H1 (cell line): ENCODE results near the gene SLU7. TPM values are rescaled to one million over a fixed set of nuclear protein-coding genes. Genes with fewer than 3 reads are reported as not detected.

Experiments
- CTCF ChIA-PET: fragments of 300-600 bp; sonication (Branson Sonifier 250); formaldehyde crosslinking; loops from one replicate; lab custom pipeline; 2021; ENCODE audit not compliant: partially characterized antibody; lab: Charles Lee
- POLR2A ChIA-PET: fragments of 300-600 bp; sonication (Branson Sonifier 250); formaldehyde crosslinking; loops from one replicate; lab custom pipeline; 2021; ENCODE audit warnings: inconsistent platforms; ENCODE audit not compliant: partially characterized antibody; lab: Charles Lee
- DNase-seq, 2 experiments: peaks; one replicate each; pipeline versions ENCODE4 v3.0.0 to v3.0.0-alpha.2; 2010 to 2022; ENCODE audit warnings: low spot score in 2 of 2, low read depth in 1 of 2, mixed read lengths in 1 of 2
- FAIRE-seq: peaks from 2 replicates; lab custom pipeline; 2011; peaks lifted over from hg19 to GRCh38; lab: Jason Lieb, UNC
- H2AFZ ChIP-seq: 2 replicates; pipeline ENCODE4 v1.8.1; 2012; ENCODE audit warnings: low read length, inconsistent platforms
- H2AK5ac ChIP-seq: 2 replicates; pipeline ENCODE4 v1.6.1; 2013; ENCODE audit warnings: low read depth, low read length
- H2BK120ac ChIP-seq: replicated peaks from 2 replicates; pipeline ENCODE3; 2013; ENCODE audit warnings: low read depth, low read length, inconsistent platforms
- H2BK12ac ChIP-seq: 2 replicates; pipeline ENCODE4 v1.6.1; 2013; ENCODE audit warnings: low read depth, low read length
- H2BK15ac ChIP-seq: 2 replicates; pipeline ENCODE4 v1.6.1; 2013; ENCODE audit warnings: low read length
- H2BK20ac ChIP-seq: 2 replicates; pipeline ENCODE4 v1.6.1; 2013; ENCODE audit warnings: low read length
- H2BK5ac ChIP-seq: 2 replicates; pipeline ENCODE4 v1.6.1; 2013; ENCODE audit warnings: low read depth, low read length
- H3K14ac ChIP-seq: 2 replicates; pipeline ENCODE4 v1.6.1; 2013; ENCODE audit warnings: inconsistent platforms; ENCODE audit not compliant: insufficient read length
- H3K18ac ChIP-seq: 2 replicates; pipeline ENCODE4 v1.6.1; 2013; ENCODE audit warnings: low read length; ENCODE audit errors: extremely low read depth
- H3K23ac ChIP-seq: 2 replicates; pipeline ENCODE4 v1.6.1; 2013; ENCODE audit warnings: inconsistent platforms; ENCODE audit not compliant: insufficient read length
- H3K23me2 ChIP-seq: 2 replicates; pipeline ENCODE4 v1.6.1; 2013; ENCODE audit warnings: low read depth, low read length
- H3K27ac ChIP-seq: 2 replicates; pipeline ENCODE4 v1.6.1; 2011; ENCODE audit warnings: low read depth, low read length, inconsistent platforms
- H3K27me3 ChIP-seq, 4 experiments: replicated peaks in 1 of 4; 1 replicate in 1 of 4; 2 replicates in 3 of 4; pipeline versions ENCODE4 v1.6.1 to v1.8.1; 2011 to 2013; ENCODE audit warnings: low read length in 3 of 4, mild to moderate bottlenecking in 3 of 4, inconsistent platforms in 2 of 4, mixed read lengths in 2 of 4, moderate library complexity in 1 of 4; ENCODE audit not compliant: control insufficient read depth in 3 of 4, insufficient read depth in 3 of 4; ENCODE audit errors: extremely low read depth in 1 of 4
- H3K36me3 ChIP-seq, 4 experiments: 2 replicates each; pipeline versions ENCODE4 v1.6.1 to v1.8.1; 2011 to 2013; ENCODE audit warnings: mild to moderate bottlenecking in 4 of 4, low read length in 3 of 4, moderate library complexity in 2 of 4, control low read depth in 1 of 4, inconsistent platforms in 1 of 4; ENCODE audit not compliant: insufficient read depth in 4 of 4, control insufficient read depth in 2 of 4
- H3K4ac ChIP-seq: replicated peaks from 2 replicates; pipeline ENCODE3; 2013; ENCODE audit warnings: low read length, low read depth, mixed read lengths, inconsistent platforms; ENCODE audit not compliant: insufficient read length
- H3K4me1 ChIP-seq, 4 experiments: replicated peaks in 1 of 4; 1 replicate in 1 of 4; 2 replicates in 3 of 4; pipeline versions ENCODE4 v1.6.1 to v1.8.1; 2011 to 2013; ENCODE audit warnings: low read length in 3 of 4, inconsistent platforms in 2 of 4, mixed read lengths in 1 of 4; ENCODE audit not compliant: insufficient read depth in 4 of 4, control insufficient read depth in 3 of 4
- H3K4me2 ChIP-seq, 2 experiments: 2 replicates each; pipeline versions ENCODE4 v1.6.1 to v1.8.1; 2011 to 2013; ENCODE audit warnings: low read depth in 2 of 2, low read length in 2 of 2, control low read depth in 1 of 2, inconsistent platforms in 1 of 2, mild to moderate bottlenecking in 1 of 2; ENCODE audit not compliant: insufficient read depth in 1 of 2
- H3K4me3 ChIP-seq, 4 experiments: fragments of 200-600, 300-600 bp in 1 of 4; sonication (generic), shearing (Covaris generic), sonication (Bioruptor Twin) in 1 of 4; 2 replicates each; pipeline versions ENCODE4 v1.5.1 to v1.8.1; 2011 to 2016; ENCODE audit warnings: low read length in 4 of 4, low read depth in 3 of 4, control low read depth in 2 of 4, inconsistent platforms in 2 of 4, mild to moderate bottlenecking in 2 of 4, mixed read lengths in 1 of 4, moderate library complexity in 1 of 4; ENCODE audit not compliant: insufficient read depth in 2 of 4; ENCODE audit errors: extremely low read depth in 1 of 4
- H3K56ac ChIP-seq: replicated peaks from 2 replicates; pipeline ENCODE3; 2013; ENCODE audit warnings: low read depth, mild to moderate bottlenecking, mixed read lengths, low read length, inconsistent platforms; ENCODE audit not compliant: insufficient read length
- H3K79me1 ChIP-seq: 2 replicates; pipeline ENCODE4 v1.6.1; 2013; ENCODE audit warnings: low read depth, low read length, control low read depth
- H3K79me2 ChIP-seq, 2 experiments: 2 replicates each; pipeline versions ENCODE4 v1.6.1 to v1.8.1; 2012 to 2013; ENCODE audit warnings: low read length in 2 of 2, mild to moderate bottlenecking in 2 of 2, inconsistent platforms in 1 of 2; ENCODE audit not compliant: insufficient read depth in 2 of 2, control insufficient read depth in 1 of 2
- H3K9ac ChIP-seq, 4 experiments: replicated peaks in 1 of 4; 1 replicate in 1 of 4; 2 replicates in 3 of 4; pipeline versions ENCODE4 v1.6.1 to v1.8.1; 2011 to 2013; ENCODE audit warnings: low read depth in 3 of 4, low read length in 3 of 4, control low read depth in 2 of 4, mild to moderate bottlenecking in 2 of 4, moderate library complexity in 2 of 4, inconsistent platforms in 1 of 4; ENCODE audit errors: extremely low read depth in 1 of 4
- H3K9me3 ChIP-seq, 2 experiments: 2 replicates each; pipeline versions ENCODE4 v1.6.1 to v1.8.1; 2012 to 2013; ENCODE audit warnings: mild to moderate bottlenecking in 2 of 2, moderate library complexity in 2 of 2, control low read depth in 1 of 2, inconsistent platforms in 1 of 2, low read depth in 1 of 2, low read length in 1 of 2, mixed read lengths in 1 of 2; ENCODE audit not compliant: insufficient read depth in 2 of 2
- H4K20me1 ChIP-seq, 2 experiments: replicated peaks in 1 of 2; 2 replicates each; pipeline versions ENCODE3 to v1.8.1; 2011 to 2013; ENCODE audit warnings: inconsistent platforms in 2 of 2, low read length in 2 of 2, mild to moderate bottlenecking in 1 of 2; ENCODE audit not compliant: insufficient read depth in 2 of 2, control insufficient read depth in 1 of 2
- H4K5ac ChIP-seq: 2 replicates; pipeline ENCODE4 v1.6.1; 2013; ENCODE audit warnings: low read length, low read depth, mixed read lengths, inconsistent platforms; ENCODE audit not compliant: insufficient read length
- H4K8ac ChIP-seq: 2 replicates; pipeline ENCODE4 v1.8.0; 2013; ENCODE audit warnings: mild to moderate bottlenecking, moderate library complexity, low read length, inconsistent platforms; ENCODE audit not compliant: insufficient read depth; ENCODE audit errors: extremely low read depth
- H4K91ac ChIP-seq: replicated peaks from 2 replicates; pipeline ENCODE3; 2013; ENCODE audit warnings: low read length, mixed read lengths, inconsistent platforms; ENCODE audit not compliant: insufficient read length
- ASH2L ChIP-seq: fragments of 200-600, 300-600 bp; sonication (generic); IDR thresholded peaks from one replicate; pipeline ENCODE4 v1.7.1; 2017; ENCODE audit warnings: low read length
- BRCA1 ChIP-seq: IDR thresholded peaks from 2 replicates; pipeline ENCODE4 v1.6.1; 2012; ENCODE audit warnings: low read depth, low read length, improper control_type of control experiment
- CBX5 ChIP-seq: fragments of 300-800, 300-1000 bp; sonication (generic); IDR thresholded peaks from 2 replicates; pipeline ENCODE4 v1.7.1; 2016; ENCODE audit warnings: antibody characterized with exemption, low read length, low read depth
- CREB1 ChIP-seq: IDR thresholded peaks from 2 replicates; pipeline ENCODE4 v1.6.1; 2012; ENCODE audit warnings: inconsistent platforms
- FOSL1 ChIP-seq: IDR thresholded peaks from 2 replicates; pipeline ENCODE4 v1.6.1; 2011; ENCODE audit warnings: mild to moderate bottlenecking, low read depth, low read length, moderate library complexity; ENCODE audit not compliant: insufficient read depth
- GABPA ChIP-seq: IDR thresholded peaks from 2 replicates; pipeline ENCODE4 v1.6.1; 2011; ENCODE audit warnings: mild to moderate bottlenecking, low read length, moderate library complexity, borderline replicate concordance; ENCODE audit not compliant: insufficient read depth
- HDAC6 ChIP-seq: IDR thresholded peaks from one replicate; pipeline ENCODE4 v1.7.1; 2012; ENCODE audit warnings: low read depth, mild to moderate bottlenecking, inconsistent platforms, low read length, moderate library complexity
- RAD21 ChIP-seq, 2 experiments: IDR thresholded peaks in 1 of 2; conservative IDR thresholded peaks in 1 of 2; 2 replicates each; pipeline ENCODE4 v1.6.1; 2011; ENCODE audit warnings: low read depth in 2 of 2, low read length in 2 of 2, improper control_type of control experiment in 1 of 2, inconsistent platforms in 1 of 2, mild to moderate bottlenecking in 1 of 2, moderate library complexity in 1 of 2
- RFX5 ChIP-seq: IDR thresholded peaks from 2 replicates; pipeline ENCODE4 v1.6.1; 2011; ENCODE audit warnings: low read depth, low read length, improper control_type of control experiment, borderline replicate concordance
- SIX5 ChIP-seq: IDR thresholded peaks from 2 replicates; pipeline ENCODE4 v1.6.1; 2011; ENCODE audit warnings: mild to moderate bottlenecking, low read depth, low read length
- SP4 ChIP-seq: IDR thresholded peaks from 2 replicates; pipeline ENCODE4 v1.6.1; 2012; ENCODE audit warnings: low read length, inconsistent platforms
- SRF ChIP-seq: IDR thresholded peaks from 2 replicates; pipeline ENCODE4 v1.6.1; 2011; ENCODE audit warnings: mild to moderate bottlenecking, low read depth, low read length, moderate library complexity
- TAF1 ChIP-seq: IDR thresholded peaks from 2 replicates; pipeline ENCODE4 v1.6.1; 2011; ENCODE audit warnings: mild to moderate bottlenecking, low read depth, low read length
- YY1 ChIP-seq: IDR thresholded peaks from 2 replicates; pipeline ENCODE4 v1.6.1; 2011; ENCODE audit warnings: low read depth, mild to moderate bottlenecking, low read length
- WGBS, 2 experiments: shearing (Covaris generic) in 1 of 2; methylation state at CpG; one replicate each; pipeline versions ENCODE4 v1.1.6 to v1.1.7; 2013 to 2015; ENCODE audit warnings: low lambda C conversion rate in 2 of 2, mixed read lengths in 2 of 2, inconsistent platforms in 1 of 2, low coverage in 1 of 2, missing lambda C conversion rate in 1 of 2; ENCODE audit not compliant: insufficient replicate concordance in 2 of 2, insufficient coverage in 1 of 2, insufficient read length in 1 of 2; ENCODE audit errors: extremely low coverage in 1 of 2, missing lambda C conversion rate in 1 of 2; 5-methylcytosine and 5-hydroxymethylcytosine counted together
- polyA plus RNA-seq, 7 experiments: library from polyadenylated mRNA; depleted of rRNA in 3 of 7; stranded (reverse) in 5 of 7; unstranded in 2 of 7; fragments of >200 nt in 5 of 7; fragments of 200-250 nt in 2 of 7; gene quantifications; 1 replicate in 5 of 7; 2 replicates in 1 of 7; 4 replicates in 1 of 7; pipeline versions ENCODE4 v1.2.1 to v1.2.3, GENCODE V29; 2011 to 2013; ENCODE audit warnings: missing spikeins in 2 of 7, mixed read lengths in 2 of 7
- total RNA-seq: library from RNA; stranded (reverse); fragmentation: NEBNext Ultra II Directional; extraction: Animal tissue kit (Norgen Biotek cat#: 25700); gene quantifications from 2 replicates; pipeline ENCODE4 v1.2.1, GENCODE V29; 2021
- TF ChIP-seq, protein P1 (sequence below): IDR thresholded peaks from 2 replicates; pipeline ENCODE4 v1.6.1; 2012; ENCODE audit warnings: inconsistent platforms

Gene SLU7
- total and polyA plus RNA-seq, 2 of the 8 experiments (the other 6 are each of a cell fraction or from before 2014, with no cell fraction given), result 6.0 to 34.1 TPM

DNA sequence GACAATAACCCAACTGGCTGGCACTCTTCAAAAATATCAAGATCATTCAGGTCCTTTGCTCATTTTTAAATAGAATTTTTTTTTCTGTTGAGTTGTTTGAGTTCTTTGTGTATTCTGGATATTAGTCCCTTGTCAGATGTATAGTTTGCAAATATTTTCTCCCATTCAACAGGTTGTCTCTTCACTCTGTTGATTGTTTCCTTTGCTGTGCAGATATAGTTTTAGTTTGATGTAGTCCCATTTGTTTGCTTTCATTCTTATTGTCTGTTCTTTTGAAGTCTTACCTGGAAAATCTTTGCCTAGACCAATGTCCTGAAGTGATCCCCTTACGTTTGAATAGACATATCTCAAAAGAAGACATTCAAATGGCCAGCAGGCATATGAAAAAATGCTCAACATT, 25.5 kb upstream of the SLU7 start:
- Histone ChIP-seq H4K20me1 (no peaks in the 10 kb centered on the region), H2AK5ac (no peak overlapping the region), H4K5ac (no peak overlapping the region), H3K36me3 (no peaks in the 10 kb centered on the region), H2BK20ac (no peak overlapping the region), H2BK12ac (no peak overlapping the region), H3K79me1 (no peaks in the 10 kb centered on the region), H3K4me2 (no peak overlapping the region), H3K4me1 (no peaks in the 10 kb centered on the region), H2AFZ (no peak overlapping the region), H4K91ac (no peak overlapping the region), H4K8ac (no peak overlapping the region), H3K27me3 (no peaks in the 10 kb centered on the region), H2BK5ac (no peak overlapping the region), H3K9ac (no peak overlapping the region), H2BK15ac (no peak overlapping the region), H3K27ac (no peak overlapping the region), H3K56ac (no peak overlapping the region), H3K4me3 (no peak overlapping the region), H2BK120ac (no peak overlapping the region), H3K4ac (no peak overlapping the region), H3K23me2 (no peaks in the 10 kb centered on the region), H3K14ac (no peak overlapping the region), H3K79me2 (no peaks in the 10 kb centered on the region), H3K23ac (no peak overlapping the region), H3K9me3 (0 out of 4 replicates have a peak, but pooled peaks cover 0 to 3% of the 10 kb centered on the region in 2 experiments), H3K18ac (no peak overlapping the region)
- POLR2A ChIA-PET, result no interaction called here
- CTCF ChIA-PET, result interaction anchor here (1.0 to 1.5 kb wide), 2 partner anchors 65 to 1100 kb away, joined by 3 read pairs; no protein-coding TSS in a partner anchor
- no peak for DNase-seq
- WGBS, 2 experiments, result 91% methylated on average over 1 of the region's 1 CpG; no CpG with 5 or more reads in 1 of the 2 experiments
- FAIRE-seq, result no peak
- no peak for TF ChIP-seq SP4
- TF ChIP-seq HDAC6, result no peak
- TF ChIP-seq SRF, result no peak
- TF ChIP-seq RAD21 (IDR thresholded peaks at IDR 0.05 in 1 of 2, conservative IDR thresholded peaks at IDR 0.05 in 1 of 2; ENCODE audit: low read depth in 2 of 2, low read length in 2 of 2), result no peak
- TF ChIP-seq, protein P1, sequence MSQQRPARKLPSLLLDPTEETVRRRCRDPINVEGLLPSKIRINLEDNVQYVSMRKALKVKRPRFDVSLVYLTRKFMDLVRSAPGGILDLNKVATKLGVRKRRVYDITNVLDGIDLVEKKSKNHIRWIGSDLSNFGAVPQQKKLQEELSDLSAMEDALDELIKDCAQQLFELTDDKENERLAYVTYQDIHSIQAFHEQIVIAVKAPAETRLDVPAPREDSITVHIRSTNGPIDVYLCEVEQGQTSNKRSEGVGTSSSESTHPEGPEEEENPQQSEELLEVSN, result no peak
- no peak for TF ChIP-seq SIX5
- TF ChIP-seq BRCA1, result no peak
- no peak for TF ChIP-seq GABPA
- TF ChIP-seq TAF1, result no peak
- no peak for TF ChIP-seq ASH2L
- TF ChIP-seq CREB1, result no peak
- TF ChIP-seq CBX5, result no peak
- TF ChIP-seq FOSL1, result no peak
- no peak for TF ChIP-seq RFX5
- TF ChIP-seq YY1, result no peak
